ENCODE measurements around the gene ALG6. TPM values are rescaled to one million over a fixed set of nuclear protein-coding genes. Genes with fewer than 3 reads are reported as not detected.
A peak's percentile ranks its signal among the peaks of the same experiment; 100 is the strongest.

The ALG6 gene
- total RNA-seq, 8 experiments from 2014 or later = 7.4 to 20.8 (median 17.3) TPM

DNA sequence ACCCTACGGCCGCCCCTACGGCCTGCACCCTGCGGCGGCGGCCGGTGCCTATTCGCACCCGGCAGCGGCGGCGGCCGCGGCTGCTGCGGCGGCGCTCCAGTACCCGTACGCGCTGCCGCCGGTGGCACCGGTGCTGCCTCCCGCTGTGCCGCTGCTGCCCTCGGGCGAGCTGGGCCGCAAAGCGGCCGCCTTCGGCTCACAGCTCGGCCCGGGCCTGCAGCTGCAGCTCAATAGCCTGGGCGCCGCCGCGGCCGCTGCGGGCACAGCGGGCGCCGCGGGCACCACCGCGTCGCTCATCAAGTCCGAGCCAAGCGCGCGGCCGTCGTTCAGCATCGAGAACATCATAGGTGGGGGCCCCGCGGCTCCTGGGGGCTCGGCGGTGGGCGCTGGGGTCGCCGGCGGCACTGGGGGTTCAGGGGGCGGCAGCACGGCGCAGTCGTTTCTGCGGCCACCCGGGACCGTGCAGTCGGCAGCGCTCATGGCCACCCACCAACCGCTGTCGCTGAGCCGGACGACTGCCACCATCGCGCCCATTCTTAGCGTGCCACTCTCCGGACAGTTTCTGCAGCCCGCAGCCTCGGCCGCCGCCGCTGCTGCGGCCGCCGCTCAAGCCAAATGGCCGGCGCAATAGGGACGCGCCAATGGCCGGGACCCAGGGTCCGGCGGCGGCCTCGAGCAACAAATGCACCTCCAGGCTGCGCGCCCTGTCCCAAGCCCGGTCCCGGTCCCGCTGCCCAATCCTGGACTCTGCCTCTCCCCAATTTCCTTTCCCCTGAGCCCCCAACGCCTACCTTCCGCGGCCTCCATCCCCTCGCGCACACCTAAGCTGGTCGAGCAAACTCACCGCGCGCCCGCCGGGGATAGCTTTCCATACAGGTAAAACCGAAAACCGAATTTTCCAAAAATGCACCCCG lies 43.3 kb upstream of the ALG6 start:
- peak overlapping the region; percentile 14 to 40 (median 33) for H3K4me3 ChIP-seq
- in situ Hi-C loops (cut with MboI; ENCODE audit: low pct_unique_long_range_greater_than_20kb in 2 of 9, low sequenced_read_pairs in 9 of 9, unreplicated experiment in 9 of 9) = no loop called here
- H3K4me1 ChIP-seq (replicated peaks in 1 of 2) = no peaks in the 10 kb centered on the region
- peak in 3 of 8 experiments; percentile 3 to 17 (median 6) for ATAC-seq (replicated peaks in 6 of 8)
- no peak overlapping the region for H3K27ac ChIP-seq
- WGBS, 10 experiments = 0 to 39% (median 5%) methylated on average over 1 to 43 of the region's 114 CpGs; no CpG with 5 or more reads in 2 of the 10 experiments

DNA sequence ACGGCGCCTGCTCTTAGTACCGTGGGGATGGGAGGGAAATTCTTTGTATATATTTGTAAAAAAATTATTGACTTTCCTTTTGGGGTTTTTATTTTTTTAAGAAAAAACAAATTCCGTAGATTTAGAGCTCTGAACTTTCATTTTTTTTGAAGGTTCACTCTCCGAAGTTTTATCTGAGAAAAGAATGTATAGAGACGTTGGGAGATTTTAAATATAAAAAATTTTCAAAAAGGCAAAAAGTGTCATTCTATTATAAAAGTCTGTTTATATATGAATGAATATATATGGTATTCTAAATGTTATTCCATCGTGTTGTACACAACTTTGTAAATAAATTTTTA lies 42.7 kb upstream of the ALG6 start:
- no peak for ATAC-seq (replicated peaks in 6 of 8)
- H3K4me1 ChIP-seq (replicated peaks in 1 of 2) = no peaks in the 10 kb centered on the region
- in situ Hi-C loops (cut with MboI; ENCODE audit: low pct_unique_long_range_greater_than_20kb in 2 of 9, low sequenced_read_pairs in 9 of 9, unreplicated experiment in 9 of 9) = no loop called here
- peak overlapping the region in 1 of 5 donors; percentile 31 for H3K4me3 ChIP-seq
- H3K27ac ChIP-seq = no peak overlapping the region
- 0 to 21% (median 7%) methylated on average over 4 to 7 of the region's 7 CpGs for WGBS, 10 experiments

DNA sequence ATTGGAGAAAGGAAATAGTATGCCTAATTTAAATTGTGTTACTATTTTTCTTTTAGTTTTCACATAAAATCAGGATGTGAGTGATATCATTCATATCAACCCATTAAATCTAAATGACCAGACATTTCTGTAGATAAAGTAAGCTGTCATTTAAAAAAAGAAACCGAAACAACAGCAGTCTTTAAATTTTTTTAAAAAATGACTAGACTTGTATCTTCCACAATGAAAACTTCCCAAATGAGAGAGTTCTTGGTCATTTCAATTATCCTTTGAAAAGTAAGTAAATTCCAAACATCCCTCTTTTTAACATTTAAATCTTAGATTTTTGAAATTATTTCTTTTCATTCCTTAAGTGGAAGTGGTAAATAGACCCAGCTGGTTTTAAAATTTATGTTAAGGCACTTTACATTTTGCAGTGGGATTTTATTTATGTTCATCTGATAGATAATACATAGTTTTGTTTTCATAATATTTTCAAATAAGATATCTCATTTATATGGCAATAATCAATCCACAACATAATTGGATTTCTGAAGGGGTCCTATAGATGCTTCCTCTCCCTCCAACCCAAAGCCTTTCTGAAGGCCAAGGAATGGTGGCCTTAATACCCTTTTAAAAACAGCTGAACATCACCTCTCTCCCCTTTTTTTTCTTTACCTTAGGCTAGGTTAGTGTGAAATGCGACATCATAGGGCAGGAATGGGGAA lies 42.0 kb upstream of the ALG6 start:
- ATAC-seq (replicated peaks in 6 of 8) = no peak
- in situ Hi-C loops (cut with MboI; ENCODE audit: low pct_unique_long_range_greater_than_20kb in 2 of 9, low sequenced_read_pairs in 9 of 9, unreplicated experiment in 9 of 9) = no loop called here
- Histone ChIP-seq H3K27ac (no peak overlapping the region), H3K4me3 (peak overlapping the region in 1 of 5 donors; percentile 8), H3K4me1 (replicated peaks in 1 of 2) (peaks cover 0 to 4% of the 10 kb centered on the region in 2 donors)
- 0 to 67% (median 22%) methylated on average over 1 to 2 of the region's 2 CpGs for WGBS, 10 experiments

DNA sequence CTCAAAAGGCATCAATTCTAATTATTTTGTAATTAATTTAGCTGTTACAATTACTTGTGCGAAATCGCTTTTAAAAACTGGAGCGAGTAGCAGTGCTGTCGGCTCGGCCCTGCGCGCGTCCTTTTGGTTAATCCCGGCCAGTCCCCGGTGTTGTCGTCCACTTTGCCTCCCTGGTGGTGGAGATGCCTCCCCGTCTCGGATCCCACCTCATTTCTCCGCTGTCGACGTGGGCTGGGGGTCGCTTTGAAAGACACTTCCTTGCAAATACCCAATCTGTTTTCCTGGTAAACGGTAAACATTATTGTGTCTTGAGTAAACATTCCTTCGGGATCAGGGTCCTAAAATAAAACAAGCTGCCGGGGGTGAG lies 41.3 kb upstream of the ALG6 start:
- peak overlapping the region in 1 of 5 donors; percentile 8 for H3K4me3 ChIP-seq
- in situ Hi-C loops (cut with MboI; ENCODE audit: low pct_unique_long_range_greater_than_20kb in 2 of 9, low sequenced_read_pairs in 9 of 9, unreplicated experiment in 9 of 9) = no loop called here
- H3K27ac ChIP-seq = no peak overlapping the region
- 0 to 42% (median 8%) methylated on average over 2 to 20 of the region's 20 CpGs for WGBS, 10 experiments
- no peak for ATAC-seq (replicated peaks in 6 of 8)
- H3K4me1 ChIP-seq (replicated peaks in 1 of 2) = peaks cover 0 to 4% of the 10 kb centered on the region in 2 donors

DNA sequence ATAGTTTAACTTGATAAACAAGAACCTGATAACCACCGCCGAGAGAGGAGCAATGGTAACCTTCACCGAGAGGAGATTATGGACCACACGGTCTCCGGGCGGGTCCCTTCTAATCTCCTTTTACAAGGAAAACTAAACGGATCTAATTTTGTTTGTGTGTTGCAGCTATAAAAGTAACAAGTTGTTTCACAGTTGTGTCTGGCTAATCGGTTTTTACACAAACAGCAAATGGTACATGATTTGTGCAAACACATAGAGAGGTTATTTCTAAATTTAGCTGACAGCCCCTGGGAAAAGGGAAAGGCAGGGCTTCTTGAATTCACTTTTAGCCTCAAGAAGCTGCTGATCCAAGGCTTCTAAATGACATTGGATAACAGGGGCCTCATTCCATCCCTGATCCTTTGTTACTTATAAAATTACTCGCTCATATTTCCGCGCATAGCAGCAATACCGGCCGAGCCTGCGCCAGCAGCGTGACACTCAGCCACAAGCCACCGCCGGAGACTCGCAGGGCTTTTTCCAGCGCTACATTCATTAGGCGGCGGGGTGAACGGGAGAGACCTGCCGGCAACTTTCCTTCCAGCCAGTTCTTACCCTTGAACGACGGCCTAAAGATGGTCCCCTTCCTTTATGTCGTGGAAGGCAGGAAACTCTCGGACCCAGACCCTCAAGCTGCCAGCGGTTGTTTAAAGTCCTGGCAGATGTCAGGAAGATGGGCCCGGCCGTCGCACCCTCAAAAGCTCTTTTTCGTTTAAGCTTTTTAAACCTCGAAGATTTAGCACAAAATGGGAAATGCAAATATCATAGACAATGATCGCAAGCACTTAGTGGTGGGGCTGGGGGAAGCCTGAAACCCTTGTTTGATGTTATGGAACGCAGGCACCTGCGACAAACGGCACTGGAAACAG lies 40.7 kb upstream of the ALG6 start:
- 0 to 53% (median 3%) methylated on average over 2 to 32 of the region's 37 CpGs for WGBS, 10 experiments

DNA sequence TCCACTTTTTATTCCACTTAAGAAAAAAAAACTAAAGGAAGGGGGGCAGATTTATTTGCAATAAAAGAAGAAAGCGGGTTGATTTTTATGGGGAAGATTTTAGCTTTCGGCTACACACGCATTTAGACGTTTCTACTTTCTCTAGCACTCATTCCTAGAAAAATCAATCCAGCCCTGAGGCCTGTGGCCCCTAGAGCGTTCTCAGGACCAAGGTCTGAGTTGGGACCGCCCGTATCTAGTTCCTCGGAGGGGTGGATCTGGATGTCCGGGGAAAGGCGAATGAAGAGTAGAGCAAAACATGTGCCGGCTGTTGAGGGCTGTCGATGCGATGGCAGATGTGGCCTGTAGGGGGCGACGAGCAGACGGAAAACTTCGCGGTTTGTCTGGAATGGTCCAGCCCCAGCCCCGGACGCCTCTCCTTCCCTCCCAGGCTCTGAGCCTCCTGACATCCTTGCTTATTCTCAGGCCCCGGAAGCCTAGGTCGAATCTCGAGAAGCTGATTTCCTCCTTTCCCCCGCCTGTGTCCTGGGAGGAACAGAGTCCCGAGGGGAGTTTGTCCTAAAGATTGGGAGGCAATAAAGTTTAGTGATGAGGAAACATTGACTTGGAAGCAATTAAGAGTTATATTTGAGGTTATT lies 39.9 kb upstream of the ALG6 start:
- H3K4me1 ChIP-seq (replicated peaks in 1 of 2) = peaks cover 0 to 4% of the 10 kb centered on the region in 2 donors
- WGBS, 10 experiments = 0 to 60% (median 29%) methylated on average over 1 to 21 of the region's 25 CpGs
- in situ Hi-C loops (cut with MboI; ENCODE audit: low pct_unique_long_range_greater_than_20kb in 2 of 9, low sequenced_read_pairs in 9 of 9, unreplicated experiment in 9 of 9) = no loop called here
- H3K4me3 ChIP-seq = peak overlapping the region in 1 of 5 donors; percentile 10
- peak; percentile 66 to 91 (median 70) for ATAC-seq (replicated peaks in 6 of 8)
- H3K27ac ChIP-seq = no peak overlapping the region

More for the DNA sequence above, 40.7 kb upstream of the ALG6 start:
- Histone ChIP-seq H3K4me3 (peak overlapping the region in 1 of 5 donors; percentile 10), H3K27ac (no peak overlapping the region), H3K4me1 (replicated peaks in 1 of 2) (peaks cover 0 to 4% of the 10 kb centered on the region in 2 donors)
- no peak for ATAC-seq (replicated peaks in 6 of 8)
- in situ Hi-C loops (cut with MboI; ENCODE audit: low pct_unique_long_range_greater_than_20kb in 2 of 9, low sequenced_read_pairs in 9 of 9, unreplicated experiment in 9 of 9) = no loop called here

DNA sequence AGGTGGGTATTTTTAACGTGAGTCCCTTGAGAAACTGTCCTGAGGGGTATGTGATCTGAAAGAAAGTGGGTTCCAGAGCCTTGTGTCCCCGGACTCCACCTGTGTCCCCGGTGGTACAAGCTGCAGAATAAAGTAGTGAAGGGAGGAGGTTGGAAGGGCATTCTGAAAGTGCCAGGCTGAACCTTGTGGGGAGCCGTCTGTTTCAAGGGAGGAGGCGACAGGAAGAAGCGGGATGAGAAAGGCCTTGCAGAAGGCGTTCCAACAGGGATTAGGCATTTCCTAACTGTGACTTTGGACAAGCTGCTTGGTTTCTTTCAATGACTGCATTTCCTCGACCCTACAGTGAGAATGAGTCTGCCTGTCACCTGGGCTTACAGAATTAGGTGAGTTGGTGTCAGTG lies 39.3 kb upstream of the ALG6 start:
- in situ Hi-C loops (cut with MboI; ENCODE audit: low pct_unique_long_range_greater_than_20kb in 2 of 9, low sequenced_read_pairs in 9 of 9, unreplicated experiment in 9 of 9) = no loop called here
- Histone ChIP-seq H3K4me1 (replicated peaks in 1 of 2) (peaks cover 0 to 4% of the 10 kb centered on the region in 2 donors), H3K4me3 (no peak overlapping the region), H3K27ac (no peak overlapping the region)
- ATAC-seq (replicated peaks in 6 of 8) = no peak
- 38 to 80% (median 64%) methylated on average over 1 to 8 of the region's 8 CpGs; no CpG with 5 or more reads in 3 of the 10 experiments for WGBS, 10 experiments

DNA sequence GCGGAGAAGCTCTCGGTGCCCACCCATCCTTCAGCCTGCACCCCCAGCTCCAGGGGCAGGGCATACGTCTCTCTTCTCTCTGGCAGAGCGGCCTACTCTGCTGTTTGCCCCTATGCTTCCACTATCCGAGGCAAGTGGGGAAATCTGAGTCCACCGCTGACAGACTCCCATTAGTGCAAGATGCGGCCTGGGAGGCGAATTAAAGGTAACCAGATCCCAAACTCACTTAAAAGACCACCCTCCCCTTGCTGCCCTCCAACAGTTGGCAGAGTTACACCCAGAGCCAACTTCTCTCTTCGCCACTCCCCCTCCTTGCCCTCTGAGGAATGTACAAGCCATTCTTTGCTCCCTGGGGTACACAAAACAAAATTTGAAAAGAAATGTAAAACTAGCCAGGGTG lies 38.6 kb upstream of the ALG6 start:
- Histone ChIP-seq H3K4me1 (replicated peaks in 1 of 2) (peaks cover 0 to 4% of the 10 kb centered on the region in 2 donors), H3K4me3 (no peak overlapping the region), H3K27ac (no peak overlapping the region)
- WGBS, 10 experiments = 64 to 100% (median 85%) methylated on average over 1 to 8 of the region's 9 CpGs; no CpG with 5 or more reads in 1 of the 10 experiments
- ATAC-seq (replicated peaks in 6 of 8) = no peak
- in situ Hi-C loops (cut with MboI; ENCODE audit: low pct_unique_long_range_greater_than_20kb in 2 of 9, low sequenced_read_pairs in 9 of 9, unreplicated experiment in 9 of 9) = no loop called here

DNA sequence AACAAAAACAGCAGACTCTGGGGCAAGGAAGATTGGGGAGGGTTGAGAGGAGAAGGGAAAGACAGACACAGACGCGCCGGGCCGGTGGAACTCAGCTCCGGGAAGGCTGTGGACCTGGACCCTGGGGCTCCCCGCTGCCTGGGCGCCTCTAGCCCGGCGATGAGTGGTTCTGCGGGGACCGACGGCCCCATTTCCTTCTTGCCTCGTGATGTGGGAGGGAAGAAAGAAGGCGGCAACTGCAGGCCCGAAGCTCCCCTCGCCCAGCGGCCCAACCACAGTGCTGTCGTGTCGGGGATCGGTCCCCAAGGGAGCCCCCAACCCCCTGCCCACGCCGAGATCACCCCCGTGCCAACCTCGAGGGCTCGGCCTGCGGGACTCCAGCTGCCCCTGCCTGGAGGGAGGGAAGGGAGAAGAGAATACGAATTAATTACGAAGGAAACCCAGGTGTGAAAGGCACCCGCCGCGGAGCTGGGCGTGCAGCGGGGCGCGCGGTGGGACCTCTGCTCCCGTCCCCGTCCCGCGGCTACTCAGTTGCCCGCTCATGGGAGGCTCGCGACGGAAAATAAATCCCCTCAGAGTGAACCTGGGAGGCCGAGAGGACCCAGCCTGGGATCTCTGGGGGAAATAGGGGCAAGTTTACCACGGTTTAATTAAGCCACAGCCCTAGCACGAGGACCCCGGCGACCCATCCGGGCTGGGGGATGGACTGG lies 37.7 kb upstream of the ALG6 start:
- WGBS, 10 experiments = 9 to 30% (median 14%) methylated on average over 9 to 18 of the region's 50 CpGs; no CpG with 5 or more reads in 7 of the 10 experiments
- in situ Hi-C loops (cut with MboI; ENCODE audit: low pct_unique_long_range_greater_than_20kb in 2 of 9, low sequenced_read_pairs in 9 of 9, unreplicated experiment in 9 of 9) = no loop called here
- no peak overlapping the region for H3K27ac ChIP-seq
- peaks cover 0 to 4% of the 10 kb centered on the region in 2 donors for H3K4me1 ChIP-seq (replicated peaks in 1 of 2)
- no peak overlapping the region for H3K4me3 ChIP-seq
- peak in 2 of 8 experiments; percentile 18 to 20 for ATAC-seq (replicated peaks in 6 of 8)

DNA sequence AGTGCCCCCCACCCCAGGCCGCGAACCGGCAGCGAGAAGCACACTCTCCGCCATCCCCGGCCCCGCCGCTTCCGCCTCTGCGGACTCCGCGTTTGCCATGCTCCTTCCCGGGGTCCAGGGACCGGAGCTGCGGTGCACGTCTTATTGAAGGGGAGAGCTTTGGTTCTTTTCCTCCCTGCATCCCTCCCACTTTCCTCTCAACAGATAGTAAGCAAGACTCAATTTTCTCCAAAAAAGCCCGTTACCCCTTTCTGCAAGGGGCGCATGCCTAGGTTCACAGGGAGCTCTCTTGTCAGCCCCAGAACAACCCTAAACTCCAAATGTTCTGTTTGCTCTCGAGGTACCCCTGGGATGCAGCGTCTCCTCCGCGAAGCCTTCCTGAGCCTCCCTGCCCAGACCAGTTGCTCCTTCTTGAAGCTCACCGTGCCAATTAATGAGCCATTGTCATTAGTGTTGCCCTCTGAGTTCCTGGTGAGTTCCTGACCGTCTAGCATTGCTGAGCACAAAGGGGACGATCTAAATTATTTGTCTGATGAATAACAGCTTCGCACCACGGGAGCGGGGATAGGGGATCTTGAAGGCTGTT lies 37.0 kb upstream of the ALG6 start:
- WGBS, 10 experiments = 0 to 20% (median 5%) methylated on average over 3 to 16 of the region's 28 CpGs; no CpG with 5 or more reads in 2 of the 10 experiments
- H3K4me1 ChIP-seq (replicated peaks in 1 of 2) = peaks cover 0 to 4% of the 10 kb centered on the region in 2 donors
- no peak overlapping the region for H3K27ac ChIP-seq
- H3K4me3 ChIP-seq = no peak overlapping the region
- ATAC-seq (replicated peaks in 6 of 8) = peak in 1 of 8 experiments; percentile 19
- in situ Hi-C loops (cut with MboI; ENCODE audit: low pct_unique_long_range_greater_than_20kb in 2 of 9, low sequenced_read_pairs in 9 of 9, unreplicated experiment in 9 of 9) = no loop called here

DNA sequence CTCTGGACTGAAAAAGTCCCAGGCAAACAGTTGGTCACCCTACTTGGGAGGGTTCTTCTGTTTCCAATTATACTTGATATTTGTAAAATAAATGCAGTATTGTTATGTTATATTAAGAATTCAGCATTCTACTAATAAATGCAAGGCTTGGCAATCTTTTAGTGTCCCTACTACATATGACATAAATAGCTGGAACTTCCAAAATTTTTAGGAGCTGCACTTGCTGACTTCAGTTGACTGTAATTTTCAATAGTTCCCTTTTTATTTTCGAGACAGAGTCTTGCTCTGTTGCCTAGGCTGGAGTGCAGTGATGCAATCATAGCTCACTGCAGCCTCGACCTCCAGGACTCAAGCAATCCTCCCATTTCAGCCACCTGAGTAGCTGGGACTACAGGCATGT lies 25.0 kb upstream of the ALG6 start:
- in situ Hi-C loops (cut with MboI; ENCODE audit: low pct_unique_long_range_greater_than_20kb in 2 of 9, low sequenced_read_pairs in 9 of 9, unreplicated experiment in 9 of 9) = no loop called here
- no peak overlapping the region for H3K4me3 ChIP-seq
- WGBS, 10 experiments = 0 to 86% (median 71%) methylated on average over 1 to 2 of the region's 2 CpGs; no CpG with 5 or more reads in 3 of the 10 experiments
- no peak for ATAC-seq (replicated peaks in 6 of 8)
- no peaks in the 10 kb centered on the region for H3K4me1 ChIP-seq (replicated peaks in 1 of 2)
- no peak overlapping the region for H3K27ac ChIP-seq
